DND-41 (cell line): ENCODE measurements around the gene KCTD6.

ENCODE experiments used
- ATAC-seq: fragments of 200-7000 bp; cut with Tn5 transposase; 3 replicates; pipeline ENCODE4 v1.9.1; 2021; ENCODE audit warnings: low read depth; ENCODE audit not compliant: insufficient read depth
- DNase-seq: peaks from one replicate; pipeline ENCODE4 v3.0.0-alpha.2; 2020
- H2AFZ ChIP-seq: 2 replicates; pipeline ENCODE4 v1.6.0; 2012; ENCODE audit warnings: low read depth, low read length
- H3K27ac ChIP-seq: 2 replicates; pipeline ENCODE4 v1.5.1; 2012; ENCODE audit warnings: low read length, inconsistent platforms
- H3K27me3 ChIP-seq: fragments of 200-600 bp; sonication (generic); 2 replicates; pipeline ENCODE4 v1.6.0; 2012; ENCODE audit warnings: low read length, mild to moderate bottlenecking, inconsistent platforms; ENCODE audit not compliant: insufficient read depth, poor library complexity
- H3K36me3 ChIP-seq: 2 replicates; pipeline ENCODE4 v1.5.1; 2012; ENCODE audit warnings: low read length, inconsistent platforms; ENCODE audit not compliant: insufficient read depth
- H3K4me1 ChIP-seq: 2 replicates; pipeline ENCODE4 v1.5.1; 2012; ENCODE audit warnings: mild to moderate bottlenecking, low read length; ENCODE audit not compliant: insufficient read depth
- H3K4me2 ChIP-seq: 2 replicates; pipeline ENCODE4 v1.6.0; 2012; ENCODE audit warnings: mild to moderate bottlenecking, moderate library complexity, low read length, inconsistent platforms; ENCODE audit not compliant: insufficient read depth
- H3K4me3 ChIP-seq, 2 experiments: fragments of 200-600 bp in 1 of 2; shearing (Covaris generic) in 1 of 2; 2 replicates each; pipeline ENCODE4 v1.5.1; 2012 to 2016; ENCODE audit warnings: inconsistent platforms in 2 of 2, low read length in 2 of 2, mild to moderate bottlenecking in 2 of 2, low read depth in 1 of 2, moderate library complexity in 1 of 2
- H3K79me2 ChIP-seq: 2 replicates; pipeline ENCODE4 v1.6.0; 2012; ENCODE audit warnings: low read length, inconsistent platforms; ENCODE audit not compliant: insufficient read depth
- H3K9ac ChIP-seq: 2 replicates; pipeline ENCODE4 v1.6.0; 2012; ENCODE audit warnings: low read depth, mild to moderate bottlenecking, inconsistent platforms, low read length, moderate library complexity
- H3K9me3 ChIP-seq: 2 replicates; pipeline ENCODE4 v1.5.1; 2012; ENCODE audit warnings: low read length, moderate library complexity, mild to moderate bottlenecking, inconsistent platforms; ENCODE audit not compliant: insufficient read depth, severe bottlenecking
- H4K20me1 ChIP-seq: 2 replicates; pipeline ENCODE4 v1.6.0; 2012; ENCODE audit warnings: low read length; ENCODE audit not compliant: insufficient read depth
- EZH2 ChIP-seq: IDR thresholded peaks from 3 replicates; pipeline ENCODE4 v1.6.1; 2012; ENCODE audit warnings: borderline replicate concordance, low read depth, mild to moderate bottlenecking, moderate library complexity, low read length, inconsistent platforms; ENCODE audit not compliant: severe bottlenecking
- TF ChIP-seq, protein P1 (sequence below): IDR thresholded peaks from 2 replicates; pipeline ENCODE4 v1.5.1; 2012; ENCODE audit warnings: borderline replicate concordance, low read length, moderate library complexity, mild to moderate bottlenecking; ENCODE audit not compliant: poor library complexity, severe bottlenecking; ENCODE audit errors: extremely low read depth

Gene KCTD6

DNA sequence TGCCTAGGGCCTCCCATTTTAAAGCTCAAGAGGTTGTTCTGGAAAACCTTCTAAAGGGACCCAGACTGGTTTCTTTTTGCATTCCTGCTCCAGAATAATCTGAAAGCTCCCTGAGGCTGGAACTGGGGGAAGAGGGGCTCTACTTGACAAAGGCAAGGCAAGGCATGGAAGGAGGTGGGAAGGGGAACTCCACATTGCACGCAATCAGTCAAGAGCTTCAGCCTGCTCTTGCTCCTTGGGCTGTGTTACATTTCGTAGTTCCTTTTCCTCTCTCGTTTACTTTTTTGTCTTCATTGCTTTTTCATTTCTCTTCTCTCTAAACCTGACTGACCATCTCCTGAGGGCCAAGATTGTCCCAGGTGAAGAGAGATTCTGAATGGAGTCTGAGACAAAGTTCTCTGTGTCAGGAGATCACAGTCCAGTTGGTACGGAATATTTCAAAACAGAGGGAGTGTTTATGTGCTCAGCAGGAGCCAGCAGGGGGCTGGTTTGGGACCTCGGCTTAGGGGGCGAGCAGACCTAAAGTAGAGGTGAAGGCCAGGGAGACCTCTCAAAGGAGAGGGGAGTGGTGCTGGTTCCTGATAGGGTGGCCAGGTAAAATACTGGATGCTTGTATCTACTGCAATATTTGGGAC, 6.0 kb upstream of the KCTD6 start:
- Histone ChIP-seq H3K27ac (no peak overlapping the region), H3K4me2 (no peak overlapping the region), H3K27me3 (peaks cover 54% of the 10 kb centered on the region), H3K4me3 (no peak overlapping the region), H3K4me1 (peaks cover 2% of the 10 kb centered on the region; the same call in 1 of the 2 replicates), H3K9ac (no peak overlapping the region), H2AFZ (no peak overlapping the region), H3K79me2 (no peaks in the 10 kb centered on the region), H3K36me3 (no peaks in the 10 kb centered on the region), H3K9me3 (no peaks in the 10 kb centered on the region), H4K20me1 (no peaks in the 10 kb centered on the region; the same call in 1 of the 2 replicates)
- DNase-seq (no peak), ATAC-seq (no peak)
- TF ChIP-seq EZH2: no peak
- TF ChIP-seq, protein P1, sequence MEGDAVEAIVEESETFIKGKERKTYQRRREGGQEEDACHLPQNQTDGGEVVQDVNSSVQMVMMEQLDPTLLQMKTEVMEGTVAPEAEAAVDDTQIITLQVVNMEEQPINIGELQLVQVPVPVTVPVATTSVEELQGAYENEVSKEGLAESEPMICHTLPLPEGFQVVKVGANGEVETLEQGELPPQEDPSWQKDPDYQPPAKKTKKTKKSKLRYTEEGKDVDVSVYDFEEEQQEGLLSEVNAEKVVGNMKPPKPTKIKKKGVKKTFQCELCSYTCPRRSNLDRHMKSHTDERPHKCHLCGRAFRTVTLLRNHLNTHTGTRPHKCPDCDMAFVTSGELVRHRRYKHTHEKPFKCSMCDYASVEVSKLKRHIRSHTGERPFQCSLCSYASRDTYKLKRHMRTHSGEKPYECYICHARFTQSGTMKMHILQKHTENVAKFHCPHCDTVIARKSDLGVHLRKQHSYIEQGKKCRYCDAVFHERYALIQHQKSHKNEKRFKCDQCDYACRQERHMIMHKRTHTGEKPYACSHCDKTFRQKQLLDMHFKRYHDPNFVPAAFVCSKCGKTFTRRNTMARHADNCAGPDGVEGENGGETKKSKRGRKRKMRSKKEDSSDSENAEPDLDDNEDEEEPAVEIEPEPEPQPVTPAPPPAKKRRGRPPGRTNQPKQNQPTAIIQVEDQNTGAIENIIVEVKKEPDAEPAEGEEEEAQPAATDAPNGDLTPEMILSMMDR: no peak

DNA sequence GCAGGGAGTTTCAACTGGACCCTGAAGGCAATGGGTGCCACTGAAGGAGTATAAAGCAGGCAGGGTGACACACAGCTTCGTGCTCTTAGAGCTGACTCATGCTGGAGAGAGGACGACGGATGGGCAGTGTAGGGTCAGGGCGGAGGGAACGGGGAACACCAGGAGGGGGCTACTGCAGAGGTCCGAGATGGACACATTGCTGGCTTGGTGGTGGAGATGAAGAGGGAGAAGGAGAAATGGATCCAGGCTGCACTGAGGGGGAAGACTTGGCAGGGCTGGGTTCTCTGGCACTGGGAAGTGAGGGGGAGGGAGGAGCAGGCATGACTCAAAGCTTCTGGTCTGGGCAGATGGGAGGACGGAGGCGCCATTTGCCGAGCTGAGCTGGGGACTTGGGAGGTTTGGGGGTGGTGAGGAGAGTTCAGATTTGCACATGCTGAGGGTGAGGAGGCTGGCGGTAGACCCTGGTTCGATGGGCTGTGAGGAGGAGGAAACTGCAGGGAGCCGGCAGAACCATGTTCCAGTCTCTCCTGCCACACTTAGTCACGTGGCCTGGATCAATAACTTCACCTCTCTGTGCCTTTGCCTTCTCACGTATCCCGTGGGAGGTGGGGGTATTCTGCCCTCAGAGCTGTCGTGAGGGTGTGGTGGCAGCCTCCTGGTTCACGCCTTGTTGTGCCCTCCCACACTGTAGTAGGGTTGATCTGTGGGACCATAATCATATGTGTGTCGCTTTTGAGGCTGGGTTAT, 4.6 kb upstream of the KCTD6 start:
- no peak for TF ChIP-seq EZH2
- TF ChIP-seq, protein P1: no peak
- Histone ChIP-seq H3K9ac (no peak overlapping the region), H3K27me3 (peaks cover 60% of the 10 kb centered on the region), H3K4me1 (peaks cover 10% of the 10 kb centered on the region), H3K36me3 (no peaks in the 10 kb centered on the region; the same call in 1 of the 2 replicates), H3K4me2 (no peak overlapping the region), H3K9me3 (no peaks in the 10 kb centered on the region), H2AFZ (no peak overlapping the region), H3K27ac (no peak overlapping the region), H4K20me1 (no peaks in the 10 kb centered on the region; the same call in 1 of the 2 replicates), H3K4me3 (no peak overlapping the region), H3K79me2 (no peaks in the 10 kb centered on the region; the same call in 1 of the 2 replicates)
- ATAC-seq (no peak), DNase-seq (no peak)

DNA sequence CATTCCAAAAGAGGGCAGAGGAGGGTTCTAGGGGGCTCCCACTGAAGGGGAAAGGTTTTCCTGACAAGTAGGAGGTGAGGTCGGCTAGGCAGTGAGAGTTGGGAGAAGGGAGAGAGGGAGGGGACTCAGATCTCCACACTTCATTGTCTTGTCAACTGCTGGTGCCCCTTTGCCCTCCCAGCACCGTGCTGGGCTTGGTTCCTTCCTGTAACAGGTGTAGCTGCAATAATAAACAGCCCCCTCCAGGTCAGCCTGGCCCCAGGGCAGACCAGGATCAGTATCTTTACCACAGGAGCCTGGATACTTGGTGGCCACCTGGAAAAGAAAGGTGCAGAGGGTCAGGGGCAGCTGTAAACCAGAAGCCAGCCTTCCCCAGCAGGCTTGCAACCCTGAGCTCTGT, 2.9 kb upstream of the KCTD6 start:
- peaks cover 25% of the 10 kb centered on the region for H3K4me1 ChIP-seq
- H3K27me3 ChIP-seq: peaks cover 56% of the 10 kb centered on the region
- DNase-seq (no peak), ATAC-seq (no peak)
- no peak overlapping the region for H3K4me3 ChIP-seq
- H3K4me2 ChIP-seq: no peak overlapping the region
- no peaks in the 10 kb centered on the region; the same call in 1 of the 2 replicates for H3K36me3 ChIP-seq
- H3K79me2 ChIP-seq: peaks cover 16% of the 10 kb centered on the region
- H3K27ac ChIP-seq: no peak overlapping the region
- TF ChIP-seq, protein P1: no peak
- H3K9ac ChIP-seq: no peak overlapping the region
- H3K9me3 ChIP-seq: no peaks in the 10 kb centered on the region
- H4K20me1 ChIP-seq: peaks cover 15% of the 10 kb centered on the region
- no peak overlapping the region for H2AFZ ChIP-seq
